Keratinocyte (primary cell): ENCODE measurements around the gene ADGRL3.

Source experiments
- CTCF ChIP-seq, 3 experiments: IDR thresholded peaks in 1 of 3; conservative IDR thresholded peaks in 1 of 3; optimal IDR thresholded peaks in 1 of 3; 2 replicates in 2 of 3; 3 replicates in 1 of 3; pipeline versions ENCODE3 to v1.5.1; 2011; ENCODE audit warnings: low read length in 3 of 3, mild to moderate bottlenecking in 3 of 3, moderate library complexity in 2 of 3, control low read depth in 1 of 3, inconsistent platforms in 1 of 3; ENCODE audit not compliant: insufficient read depth in 2 of 3; ENCODE audit errors: extremely low read depth in 1 of 3
- EZH2 ChIP-seq: IDR thresholded peaks from one replicate; pipeline ENCODE4 v1.6.1; 2012; ENCODE audit warnings: inconsistent platforms, mild to moderate bottlenecking, low read length, moderate library complexity

- TF ChIP-seq CTCF (optimal IDR thresholded peaks at IDR 0.05 in 1 of 3, IDR thresholded peaks at IDR 0.05 in 1 of 3, conservative IDR thresholded peaks at IDR 0.05 in 1 of 3; ENCODE audit: extremely low read depth in 1 of 3, insufficient read depth in 2 of 3, low read length in 3 of 3) (no peak), EZH2 (no peak)
Measured at GRCh38 chr4:61400439-61401038, 200.4 kb downstream of the ADGRL3 start.
